Measurements from ENCODE around the gene GALNT4.

The GALNT4 gene

GRCh38 chr12:89524541-89525304 is at the start of gene GALNT4:
GALNT4 (minus strand) TSS chr12:89524796; CDS start chr12:89524549, 247 bp downstream.
- DNase-seq (ENCODE audit: low read depth in 1 of 2, low spot score in 1 of 2) = peak; percentile 46 to 58

DNA sequence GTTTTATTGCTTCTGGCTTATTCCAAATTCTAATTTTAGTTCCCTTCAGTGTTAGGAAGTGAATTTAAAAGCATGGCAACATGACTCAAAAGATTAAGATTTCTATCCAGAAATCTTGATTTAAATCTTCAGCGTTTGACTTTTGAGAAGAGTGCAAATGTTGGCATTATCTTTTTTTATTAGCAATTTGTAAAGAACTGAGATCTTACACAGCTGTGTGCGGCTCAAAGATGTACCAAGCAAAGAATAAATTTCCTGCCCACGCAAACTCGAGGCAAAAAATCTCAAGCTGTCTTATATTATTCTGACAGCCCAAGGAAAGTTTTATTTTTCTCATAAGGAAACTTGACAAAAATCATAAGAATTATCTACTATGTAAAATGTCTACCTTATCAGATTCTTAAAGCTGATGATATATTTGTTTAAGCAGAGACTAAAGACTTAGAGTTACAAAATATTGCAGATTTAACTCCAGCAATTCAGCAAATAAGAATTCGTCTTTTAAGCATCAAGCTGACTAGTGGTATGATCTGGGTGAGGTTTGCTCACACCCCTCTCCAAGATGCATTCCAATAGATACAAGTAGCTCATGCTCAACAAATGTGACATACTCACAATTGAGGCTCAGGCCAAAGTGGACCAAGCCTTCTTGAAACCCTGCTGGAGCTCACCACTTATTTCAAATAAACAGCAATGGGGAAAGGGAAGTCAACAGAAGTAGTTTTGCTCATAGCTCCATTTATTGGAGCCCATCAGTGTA is 48.6 kb upstream of the GALNT4 start:
- no peak for DNase-seq (ENCODE audit: low read depth in 1 of 2, low spot score in 1 of 2)

GRCh38 chr12:89571491-89572195 is 47.0 kb upstream of the GALNT4 start:
- DNase-seq (ENCODE audit: low read depth in 1 of 2, low spot score in 1 of 2) = no peak

DNA sequence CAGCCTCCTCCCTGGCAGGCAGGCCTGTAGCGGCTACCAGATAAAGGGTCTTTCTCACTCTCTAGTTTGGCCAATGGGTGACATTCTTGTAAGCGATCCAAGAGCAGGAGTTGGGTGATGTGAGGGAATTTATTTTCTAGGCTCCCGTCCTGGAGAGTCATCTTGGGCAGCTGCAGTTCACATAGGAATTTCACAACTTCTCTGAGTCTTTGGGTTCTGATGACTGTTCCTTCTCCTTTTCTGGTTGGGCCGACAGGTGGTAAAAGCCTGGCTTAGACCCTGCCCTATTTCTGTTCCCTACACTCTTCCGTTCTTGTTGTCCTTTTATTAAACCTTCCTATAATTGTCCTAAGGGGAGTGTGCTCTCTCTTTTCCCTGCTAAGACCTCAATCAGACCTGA is 43.9 kb upstream of the GALNT4 start:
- DNase-seq (ENCODE audit: low read depth in 1 of 2, low spot score in 1 of 2) = no peak

DNA sequence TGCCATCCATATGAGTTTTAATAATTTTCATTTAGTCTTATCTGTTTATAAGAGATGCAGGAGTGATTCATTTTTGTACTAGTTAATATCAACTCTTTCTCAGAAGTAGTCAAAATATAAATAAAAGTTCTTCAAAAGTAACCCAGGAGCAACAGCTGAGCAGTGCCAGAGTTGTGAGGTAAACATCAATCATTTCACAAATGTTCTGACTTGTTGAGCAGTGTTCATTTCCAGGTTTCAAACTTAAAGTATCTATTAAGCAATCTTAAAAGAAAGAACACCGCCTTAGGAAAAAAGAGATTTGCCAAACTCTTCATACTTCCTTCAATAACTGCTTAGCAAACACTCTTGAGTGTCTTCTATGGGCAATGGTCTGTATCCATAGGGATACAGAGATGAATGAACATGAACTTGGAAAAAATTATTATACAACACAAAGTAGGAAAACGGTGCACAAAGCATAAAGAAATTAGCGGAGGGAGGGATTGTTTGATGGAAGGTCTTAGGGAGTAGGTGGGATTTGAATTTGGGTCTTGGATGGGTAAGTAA is 43.2 kb upstream of the GALNT4 start:
- DNase-seq (ENCODE audit: low read depth in 1 of 2, low spot score in 1 of 2) = no peak

- DNase-seq (ENCODE audit: low read depth in 1 of 2, low spot score in 1 of 2) = no peak
These were observed 42.0 kb upstream of the GALNT4 start for GRCh38 chr12:89566615-89567014.

- DNase-seq (ENCODE audit: low read depth in 1 of 2, low spot score in 1 of 2) = no peak
These were observed 40.4 kb upstream of the GALNT4 start for GRCh38 chr12:89565002-89565401.

DNA sequence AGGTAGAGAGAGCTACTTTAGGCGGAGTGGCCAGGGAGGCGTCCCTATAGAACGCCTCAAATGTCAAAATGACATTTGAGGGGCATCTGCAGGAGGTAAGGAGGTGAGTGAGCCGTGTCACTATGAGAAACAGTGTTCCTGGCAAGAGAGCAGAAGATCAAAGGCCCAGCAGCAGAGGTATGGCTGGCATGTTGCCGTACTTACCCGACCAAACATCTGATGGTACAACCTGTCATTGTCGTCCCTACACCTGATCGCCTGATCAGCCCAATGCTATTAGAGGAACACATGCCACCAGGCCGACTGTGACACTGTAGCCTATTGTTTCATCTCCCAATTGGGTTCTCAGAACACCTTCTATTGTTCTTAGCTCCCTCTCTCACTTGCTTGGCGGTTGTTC is 35.2 kb upstream of the GALNT4 start:
- no peak for DNase-seq (ENCODE audit: low read depth in 1 of 2, low spot score in 1 of 2)

DNA sequence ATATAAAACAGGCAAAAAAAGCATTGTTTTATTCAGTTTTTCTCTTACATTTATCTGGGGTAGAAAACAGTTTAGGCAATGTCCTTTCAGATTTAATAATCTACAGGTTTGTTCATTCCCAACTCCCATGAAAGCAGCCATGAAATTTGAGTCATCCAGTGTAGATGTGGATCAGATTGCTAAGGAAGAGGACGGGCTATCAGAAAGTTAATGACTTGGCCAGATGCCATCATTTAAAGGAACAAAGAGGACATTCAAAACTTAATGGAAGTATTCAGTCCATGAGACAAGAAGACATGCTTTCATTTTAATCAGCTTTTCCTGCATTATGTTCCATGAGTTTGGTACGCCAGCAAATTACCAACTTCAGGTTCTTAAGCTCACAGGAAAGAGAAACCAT is 32.4 kb upstream of the GALNT4 start:
- DNase-seq (ENCODE audit: low read depth in 1 of 2, low spot score in 1 of 2) = no peak

DNA sequence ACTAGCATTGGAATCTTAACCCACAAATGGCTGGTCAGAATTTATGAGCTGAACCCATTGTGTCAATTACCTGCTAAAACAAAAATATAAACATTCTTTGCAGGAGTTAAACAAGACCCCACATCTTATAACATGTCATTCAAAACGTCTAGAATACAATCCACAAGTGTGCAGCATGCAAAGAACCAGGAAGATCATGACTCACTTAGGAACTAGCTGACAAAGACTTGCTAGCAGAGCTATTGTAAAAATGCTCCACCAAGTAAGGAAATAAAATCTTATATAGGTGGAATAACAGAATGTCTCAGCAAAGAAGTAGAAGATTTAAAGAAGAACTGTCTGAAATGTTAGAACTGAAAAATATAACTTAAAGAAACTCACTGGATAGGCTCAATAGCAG is 27.8 kb upstream of the GALNT4 start:
- DNase-seq (ENCODE audit: low read depth in 1 of 2, low spot score in 1 of 2) = no peak

DNA sequence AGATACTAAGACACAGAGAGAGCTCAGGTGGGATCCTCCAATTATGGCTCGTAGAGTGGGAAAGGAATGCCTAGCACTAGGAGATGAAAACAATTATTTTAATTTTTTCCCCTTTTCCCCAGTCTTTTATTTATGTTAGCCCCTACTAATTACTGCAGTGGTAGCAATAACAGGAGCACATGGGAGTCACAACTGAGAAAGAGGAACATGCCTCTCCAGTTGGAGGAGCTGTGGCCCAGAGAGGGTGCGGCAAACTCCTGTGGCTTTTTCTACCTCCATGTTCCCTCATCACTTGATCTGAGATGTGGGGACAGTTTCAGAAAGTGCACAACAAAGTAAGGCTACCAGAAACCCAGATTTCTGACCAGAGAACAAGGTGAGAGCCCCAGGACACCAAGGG is 27.2 kb upstream of the GALNT4 start:
- DNase-seq (ENCODE audit: low read depth in 1 of 2, low spot score in 1 of 2) = no peak

DNA sequence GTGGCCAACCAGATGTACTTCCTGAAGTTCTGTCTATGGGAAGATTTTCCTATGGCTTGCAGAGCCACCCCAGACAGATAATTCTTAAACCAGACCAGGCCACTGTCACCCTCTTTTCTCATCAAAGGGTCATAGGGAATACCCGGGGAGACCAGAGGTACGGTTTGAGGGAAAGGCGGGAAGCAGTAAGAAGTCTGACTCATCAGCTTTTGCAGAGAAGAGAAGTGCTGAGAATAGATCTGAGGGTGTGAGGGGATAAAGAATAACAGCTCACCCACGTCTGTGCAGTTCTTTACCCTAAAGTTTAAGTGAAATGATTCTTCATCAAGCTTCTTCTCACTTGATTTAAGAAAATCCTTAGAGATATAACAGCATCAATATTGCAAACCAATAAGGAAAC is 22.5 kb upstream of the GALNT4 start:
- DNase-seq (ENCODE audit: low read depth in 1 of 2, low spot score in 1 of 2) = no peak

DNA sequence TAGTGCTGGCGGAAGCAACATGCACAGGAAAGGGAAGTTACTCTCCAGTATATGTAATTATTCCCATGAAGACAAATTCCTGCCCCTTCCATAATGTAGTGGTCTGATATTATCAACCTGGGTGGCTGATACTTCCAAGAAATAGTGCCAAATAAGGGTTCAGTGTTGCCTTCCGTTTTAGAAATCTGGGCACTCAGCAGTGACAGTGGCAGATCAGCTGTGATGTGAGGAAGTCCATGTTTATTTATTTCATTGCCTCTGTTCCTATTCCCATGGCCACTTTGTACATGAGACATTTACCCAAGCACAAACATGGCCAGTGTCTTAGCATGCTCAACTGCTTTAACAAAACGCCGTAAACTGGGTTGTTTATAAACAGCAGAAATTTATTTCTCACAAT is 21.6 kb upstream of the GALNT4 start:
- no peak for DNase-seq (ENCODE audit: low read depth in 1 of 2, low spot score in 1 of 2)

DNA sequence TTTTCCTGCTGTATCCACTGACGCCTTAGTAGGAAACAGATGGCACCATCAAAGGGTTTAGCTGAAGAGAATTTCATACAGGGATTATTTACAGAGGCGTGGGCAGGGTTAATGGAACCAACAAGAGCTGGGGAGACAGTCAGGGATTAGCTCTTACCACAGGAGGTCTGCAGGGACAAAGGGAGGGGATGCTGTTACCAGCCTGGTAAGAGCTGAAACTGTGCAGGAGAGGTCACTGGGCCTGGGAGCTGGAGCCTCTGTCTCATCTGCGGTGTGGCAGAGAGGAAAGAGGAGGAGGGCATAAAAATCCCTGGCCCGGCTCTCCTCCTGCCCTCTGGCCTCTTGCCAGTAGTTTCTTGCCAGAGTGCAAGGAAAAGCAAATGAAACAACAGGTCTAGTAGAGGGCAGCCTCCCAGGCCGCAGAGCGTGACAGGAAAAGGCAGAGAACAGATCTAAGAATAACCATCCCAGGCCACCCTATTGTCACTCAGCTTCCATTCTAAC is 20.1 kb upstream of the GALNT4 start:
- DNase-seq (ENCODE audit: low read depth in 1 of 2, low spot score in 1 of 2) = no peak

DNA sequence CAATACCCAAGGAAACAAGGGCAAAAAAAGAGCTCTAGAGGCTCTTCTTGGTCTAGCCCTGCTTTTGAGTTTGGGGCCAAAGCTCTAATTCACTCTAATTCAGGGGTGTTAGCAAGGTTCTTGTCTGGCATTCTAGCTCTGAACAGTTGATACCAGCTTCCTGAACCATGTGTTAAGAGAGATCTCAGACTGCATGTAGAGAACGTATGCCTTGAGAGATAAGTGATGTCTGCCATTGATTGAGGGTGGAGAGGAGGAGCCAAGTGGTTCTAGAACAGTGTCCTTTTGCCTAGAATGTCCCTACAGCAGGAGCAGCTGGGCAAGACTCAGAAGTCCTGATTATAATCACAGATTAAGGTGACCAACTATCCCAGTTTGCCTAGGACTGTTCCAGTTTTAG is 19.4 kb upstream of the GALNT4 start:
- DNase-seq (ENCODE audit: low read depth in 1 of 2, low spot score in 1 of 2) = no peak

- peak; percentile 20 to 35 for DNase-seq (ENCODE audit: low read depth in 1 of 2, low spot score in 1 of 2)
These were observed 18.5 kb upstream of the GALNT4 start for GRCh38 chr12:89542912-89543592.

DNA sequence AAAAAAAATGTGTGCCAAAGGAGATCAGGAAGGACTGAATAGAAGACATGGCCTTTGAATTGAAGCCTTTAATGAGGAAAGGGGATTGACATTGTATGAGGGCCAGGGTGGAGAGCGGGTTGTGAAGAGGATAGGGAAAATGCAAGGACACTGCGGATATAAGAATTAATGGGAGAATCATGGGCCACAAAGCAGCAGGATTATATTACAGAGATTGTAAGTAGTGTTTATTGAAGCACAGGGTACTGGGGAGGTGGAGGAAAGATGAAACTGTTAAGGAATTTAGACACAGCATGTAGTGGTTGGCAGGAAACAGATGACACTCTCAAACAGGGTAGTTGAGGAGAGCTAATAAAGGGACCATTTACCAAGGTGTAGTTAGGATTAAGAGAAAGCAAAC is 17.6 kb upstream of the GALNT4 start:
- DNase-seq (ENCODE audit: low read depth in 1 of 2, low spot score in 1 of 2) = no peak

- no peak for DNase-seq (ENCODE audit: low read depth in 1 of 2, low spot score in 1 of 2)
These were observed 16.0 kb upstream of the GALNT4 start for GRCh38 chr12:89540586-89540985.

DNA sequence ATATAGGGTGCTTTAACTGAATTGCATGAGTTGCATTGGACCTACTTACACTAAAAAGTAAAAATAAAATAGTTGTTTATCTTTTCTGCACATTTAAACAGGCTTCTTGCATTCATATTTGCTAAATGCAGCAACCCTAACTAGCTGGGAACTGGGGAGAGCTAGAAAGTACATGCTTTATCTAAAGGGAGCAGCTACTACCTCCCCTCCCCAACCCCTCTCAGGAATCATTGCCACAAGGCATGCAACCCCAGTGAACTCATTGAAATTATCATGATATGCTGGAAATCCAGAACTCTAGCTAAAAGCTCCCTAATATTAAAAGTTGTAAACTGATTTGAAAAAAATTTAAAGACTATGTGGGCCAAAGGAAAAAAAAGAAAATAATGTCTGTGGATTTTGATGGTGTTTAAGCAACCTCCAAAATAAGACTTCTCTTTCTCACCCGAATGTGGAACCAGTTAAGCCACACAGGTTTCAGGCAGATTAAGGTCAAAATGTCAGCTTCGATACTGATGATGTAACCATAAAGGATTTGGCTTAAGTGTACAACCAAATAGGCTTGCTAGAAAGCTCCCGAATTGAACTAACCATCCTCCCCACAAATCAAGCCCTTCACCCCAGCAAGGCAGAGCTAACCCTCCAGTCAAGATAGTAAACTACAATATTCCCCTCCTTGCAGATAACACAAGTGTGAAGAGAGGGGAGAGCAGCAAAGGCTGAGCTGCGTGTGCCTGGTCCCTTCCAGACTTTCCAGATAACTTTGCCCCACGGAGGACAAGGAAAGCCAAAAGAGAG is 15.0 kb upstream of the GALNT4 start:
- DNase-seq (ENCODE audit: low read depth in 1 of 2, low spot score in 1 of 2) = no peak

GRCh38 chr12:89538897-89539296 is 14.3 kb upstream of the GALNT4 start:
- no peak for DNase-seq (ENCODE audit: low read depth in 1 of 2, low spot score in 1 of 2)

Measured in activated T-helper 1 cell treated with anti-CD3 and anti-CD28 coated beads, Interleukin-2, amount 50 U/mL, for 16 hours (primary cell).